Upper lobe of left lung (tissue), 6 donors: ENCODE measurements around the gene KLK6. TPM values are rescaled to one million over a fixed set of nuclear protein-coding genes. Genes with fewer than 3 reads are reported as not detected.

Experiments
- ATAC-seq, 2 donors: fragments of 200-7000 bp; cut with Tn5 transposase; one replicate each; pipeline ENCODE4 v1.9.1; 2022; ENCODE audit warnings: mild to moderate bottlenecking in 2 of 2, moderate library complexity in 2 of 2; ENCODE audit not compliant: low FRiP score in 2 of 2
- DNase-seq, 2 donors: peaks; one replicate each; pipeline ENCODE4 v3.0.0-alpha.2; 2019 to 2020
- H3K27ac ChIP-seq, 4 donors: fragments of 200-600 bp; sonication (generic); one replicate each; pipeline ENCODE4 v1.5.1; 2016 to 2019
- H3K27me3 ChIP-seq, 4 donors: fragments of 200-600 bp; sonication (generic); one replicate each; pipeline ENCODE4 v1.5.1; 2017 to 2019
- H3K36me3 ChIP-seq, 4 donors: fragments of 200-600 bp; sonication (generic); one replicate each; pipeline ENCODE4 v1.5.1; 2016 to 2019
- H3K4me1 ChIP-seq, 4 donors: fragments of 200-600 bp; sonication (generic); one replicate each; pipeline ENCODE4 v1.5.1; 2018 to 2019
- H3K4me3 ChIP-seq, 4 donors: fragments of 200-600 bp; sonication (generic); one replicate each; pipeline ENCODE4 v1.5.1; 2017 to 2019; ENCODE audit warnings: mild to moderate bottlenecking in 2 of 4, moderate library complexity in 1 of 4
- H3K9me3 ChIP-seq, 4 donors: fragments of 200-600 bp; sonication (generic); one replicate each; pipeline ENCODE4 v1.5.1; 2018 to 2019
- EP300 ChIP-seq, 4 donors: sonication (generic); formaldehyde crosslinking; IDR thresholded peaks; one replicate each; pipeline ENCODE4 v1.5.1; 2017; ENCODE audit warnings: antibody characterized with exemption in 4 of 4, control low read depth in 2 of 4
- POLR2A ChIP-seq, 4 donors: fragments of 450-650 bp; IDR thresholded peaks; one replicate each; pipeline ENCODE4 v1.5.1; 2016 to 2017; ENCODE audit warnings: antibody characterized with exemption in 4 of 4, mild to moderate bottlenecking in 2 of 4
- POLR2AphosphoS5 ChIP-seq, 2 donors: sonication (generic); formaldehyde crosslinking; IDR thresholded peaks; one replicate each; pipeline ENCODE4 v1.5.1; 2017; ENCODE audit warnings: antibody characterized with exemption in 2 of 2
- WGBS, 2 donors: methylation state at CpG; one replicate each; pipeline ENCODE4 v1.1.5; 2017 to 2018; 5-methylcytosine and 5-hydroxymethylcytosine counted together
- total RNA-seq, 6 donors: library from RNA; depleted of rRNA in 4 of 6; stranded (reverse); fragments of >200 nt in 4 of 6; gene quantifications; one replicate each; pipeline versions ENCODE4 v1.1.0 to v1.2.1, GENCODE V29; 2016 to 2021
- TF ChIP-seq, protein P1 (sequence below), 6 experiments: fragments of 450-650 bp in 4 of 6; fragments of 200-600 bp in 2 of 6; sonication (generic) in 2 of 6; IDR thresholded peaks; one replicate each; pipeline ENCODE4 v1.5.1; 2016 to 2019; ENCODE audit warnings: antibody characterized with exemption in 6 of 6
- donor health status: DM: no; HTN: no; CAD: no; lungs with moderate emphysema.
- donor health status: DM: no; HTN: yes; CAD: no; lungs with severe emphysema.

The KLK6 gene
- total RNA-seq, 6 donors from 2014 or later = not detected

DNA sequence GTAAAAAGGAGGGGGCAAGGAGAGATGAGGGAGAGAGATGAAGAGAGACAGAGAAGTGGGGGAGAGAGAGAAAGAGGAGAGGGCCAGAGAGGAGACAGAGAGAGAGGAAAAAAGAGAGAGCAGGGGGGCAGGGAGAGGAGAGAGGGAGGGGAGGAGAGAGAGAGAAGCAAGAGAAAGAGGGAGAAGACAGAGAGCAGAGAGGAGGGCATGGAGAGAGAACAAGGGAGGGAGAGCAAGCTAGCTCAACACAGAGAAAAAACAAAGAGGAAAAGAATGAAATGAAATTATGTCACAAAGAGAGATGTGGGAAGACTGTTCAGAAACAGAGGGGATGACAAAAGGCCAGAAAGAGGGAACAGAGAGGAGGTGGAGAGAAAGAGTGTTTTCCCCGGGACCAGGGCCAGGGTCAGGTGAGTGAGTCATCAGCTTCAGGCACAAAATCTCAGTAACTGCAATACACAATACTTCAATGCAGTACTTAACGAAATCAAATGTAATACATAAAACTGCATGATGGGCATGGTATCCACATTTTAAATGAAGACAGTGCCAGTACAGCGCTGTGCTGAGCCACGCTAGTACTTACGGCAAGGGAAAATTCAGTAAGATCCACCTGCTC is 9.5 kb upstream of the KLK6 start:
- Histone ChIP-seq H3K27ac (no peak overlapping the region), H3K4me1 (no peaks in the 10 kb centered on the region), H3K36me3 (no peaks in the 10 kb centered on the region), H3K9me3 (no peaks in the 10 kb centered on the region), H3K27me3 (no peaks in the 10 kb centered on the region), H3K4me3 (no peak overlapping the region)
- DNase-seq (no peak), ATAC-seq (no peak)
- WGBS, 2 donors = 73 to 74% methylated on average over 5 of the region's 5 CpGs
- TF ChIP-seq POLR2A (IDR thresholded peaks at IDR 0.05) (no peak), EP300 (IDR thresholded peaks at IDR 0.05) (no peak), POLR2AphosphoS5 (IDR thresholded peaks at IDR 0.05) (no peak)
- TF ChIP-seq, protein P1, sequence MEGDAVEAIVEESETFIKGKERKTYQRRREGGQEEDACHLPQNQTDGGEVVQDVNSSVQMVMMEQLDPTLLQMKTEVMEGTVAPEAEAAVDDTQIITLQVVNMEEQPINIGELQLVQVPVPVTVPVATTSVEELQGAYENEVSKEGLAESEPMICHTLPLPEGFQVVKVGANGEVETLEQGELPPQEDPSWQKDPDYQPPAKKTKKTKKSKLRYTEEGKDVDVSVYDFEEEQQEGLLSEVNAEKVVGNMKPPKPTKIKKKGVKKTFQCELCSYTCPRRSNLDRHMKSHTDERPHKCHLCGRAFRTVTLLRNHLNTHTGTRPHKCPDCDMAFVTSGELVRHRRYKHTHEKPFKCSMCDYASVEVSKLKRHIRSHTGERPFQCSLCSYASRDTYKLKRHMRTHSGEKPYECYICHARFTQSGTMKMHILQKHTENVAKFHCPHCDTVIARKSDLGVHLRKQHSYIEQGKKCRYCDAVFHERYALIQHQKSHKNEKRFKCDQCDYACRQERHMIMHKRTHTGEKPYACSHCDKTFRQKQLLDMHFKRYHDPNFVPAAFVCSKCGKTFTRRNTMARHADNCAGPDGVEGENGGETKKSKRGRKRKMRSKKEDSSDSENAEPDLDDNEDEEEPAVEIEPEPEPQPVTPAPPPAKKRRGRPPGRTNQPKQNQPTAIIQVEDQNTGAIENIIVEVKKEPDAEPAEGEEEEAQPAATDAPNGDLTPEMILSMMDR (IDR thresholded peaks at IDR 0.05) = no peak

DNA sequence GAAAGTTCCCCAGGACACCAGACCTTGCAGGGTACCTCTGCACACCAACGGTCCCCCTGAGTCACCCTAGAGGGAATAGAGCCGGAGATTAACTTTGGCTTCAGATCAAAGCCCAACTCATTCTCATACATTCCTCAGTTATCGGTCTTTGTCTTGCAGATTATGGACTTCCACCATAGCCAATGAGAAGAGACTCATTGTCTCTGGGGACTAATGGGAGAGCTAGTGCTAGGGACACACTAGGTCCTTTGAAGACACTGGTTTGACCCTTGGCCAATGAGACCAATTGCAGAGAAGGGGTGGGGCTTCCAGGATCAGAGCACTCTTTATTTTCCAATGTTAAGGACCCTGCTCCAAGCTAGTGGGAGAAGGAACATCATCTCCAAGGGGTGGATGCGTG is 8.2 kb upstream of the KLK6 start:
- ATAC-seq (no peak), DNase-seq (no peak)
- H3K9me3 ChIP-seq = no peaks in the 10 kb centered on the region
- no peaks in the 10 kb centered on the region for H3K4me1 ChIP-seq
- no peak overlapping the region for H3K27ac ChIP-seq
- WGBS, 2 donors = 76 to 78% methylated on average over 4 of the region's 4 CpGs
- no peaks in the 10 kb centered on the region for H3K36me3 ChIP-seq
- no peaks in the 10 kb centered on the region for H3K27me3 ChIP-seq
- no peak overlapping the region for H3K4me3 ChIP-seq
- TF ChIP-seq POLR2AphosphoS5 (IDR thresholded peaks at IDR 0.05) (no peak), POLR2A (IDR thresholded peaks at IDR 0.05) (no peak), EP300 (IDR thresholded peaks at IDR 0.05) (no peak)
- TF ChIP-seq, protein P1 (IDR thresholded peaks at IDR 0.05) = no peak

DNA sequence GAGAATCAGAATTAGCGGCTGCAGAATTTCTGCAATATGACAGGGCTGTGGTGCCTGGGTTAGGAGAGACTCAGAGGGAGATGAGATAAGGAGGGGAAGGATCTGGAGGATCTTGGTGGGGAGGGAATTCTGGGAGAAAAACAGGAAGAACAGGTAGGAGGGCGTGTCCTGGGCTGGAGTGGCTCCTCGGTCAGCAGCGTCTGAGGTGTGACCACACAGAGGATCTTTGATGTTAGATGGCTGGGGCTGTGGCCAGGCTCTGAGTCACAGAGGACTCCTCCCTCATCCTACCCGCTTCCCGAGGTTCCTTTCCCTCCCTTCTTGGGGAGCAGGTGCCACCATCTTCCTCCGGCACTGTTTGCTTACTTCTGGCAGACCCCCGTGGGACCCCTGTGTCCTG is 6.4 kb upstream of the KLK6 start:
- WGBS, 2 donors = 15 to 23% methylated on average over 8 of the region's 8 CpGs
- DNase-seq = peak in 1 of 2 donors; percentile 45
- peak in 1 of 2 donors; percentile 45 for ATAC-seq
- no peak overlapping the region for H3K4me3 ChIP-seq
- no peak for TF ChIP-seq EP300 (IDR thresholded peaks at IDR 0.05)
- no peak for TF ChIP-seq POLR2A (IDR thresholded peaks at IDR 0.05)
- no peak for TF ChIP-seq POLR2AphosphoS5 (IDR thresholded peaks at IDR 0.05)
- TF ChIP-seq, protein P1 (IDR thresholded peaks at IDR 0.05) = no peak
- no peaks in the 10 kb centered on the region for H3K27me3 ChIP-seq
- H3K36me3 ChIP-seq = no peaks in the 10 kb centered on the region
- no peaks in the 10 kb centered on the region for H3K9me3 ChIP-seq
- no peaks in the 10 kb centered on the region for H3K4me1 ChIP-seq
- H3K27ac ChIP-seq = no peak overlapping the region

DNA sequence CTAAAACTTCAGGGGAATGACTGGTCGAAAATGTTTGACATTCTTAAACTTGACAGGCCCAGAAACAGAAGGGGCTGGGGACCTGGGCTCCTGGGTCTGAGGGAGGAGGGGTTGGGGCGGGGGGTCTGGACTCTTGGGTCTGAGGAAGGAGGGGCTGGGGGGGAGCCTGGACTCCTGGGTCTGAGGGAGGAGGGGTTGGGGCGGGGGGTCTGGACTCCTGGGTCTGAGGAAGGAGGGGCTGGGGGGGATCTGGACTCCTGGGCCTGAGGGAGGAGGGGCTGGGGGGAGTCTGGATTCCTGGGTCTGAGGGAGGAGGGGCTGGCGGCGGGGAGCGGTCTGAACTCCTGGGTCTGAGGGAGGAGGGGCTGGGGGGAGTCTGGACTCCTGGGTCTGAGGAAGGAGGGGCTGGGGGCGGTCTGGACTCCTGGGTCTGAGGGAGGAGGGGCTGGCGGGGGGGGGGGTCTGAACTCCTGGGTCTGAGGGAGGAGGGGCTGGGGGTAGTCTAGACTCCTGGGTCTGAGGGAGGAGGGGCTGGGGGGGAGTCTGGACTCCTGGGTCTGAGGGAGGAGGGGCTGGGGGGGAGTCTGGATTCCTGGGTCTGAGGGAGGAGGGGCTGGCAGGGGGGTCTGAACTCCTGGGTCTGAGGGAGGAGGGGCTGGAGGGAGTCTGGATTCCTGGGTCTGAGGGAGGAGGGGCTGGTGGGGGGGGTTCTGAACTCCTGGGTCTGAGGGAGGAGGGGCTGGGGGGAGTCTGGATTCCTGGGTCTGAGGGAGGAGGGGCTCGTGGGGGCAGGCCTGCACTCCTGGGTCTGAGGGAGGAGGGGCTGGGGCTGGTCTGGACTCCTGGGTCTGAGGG is 5.5 kb upstream of the KLK6 start:
- DNase-seq = no peak
- Histone ChIP-seq H3K27ac (no peak overlapping the region), H3K27me3 (no peaks in the 10 kb centered on the region)

More for the DNA sequence above, 5.5 kb upstream of the KLK6 start:
- H3K4me3 ChIP-seq = no peak overlapping the region
- no peaks in the 10 kb centered on the region for H3K4me1 ChIP-seq
- no peaks in the 10 kb centered on the region for H3K9me3 ChIP-seq
- TF ChIP-seq POLR2AphosphoS5 (IDR thresholded peaks at IDR 0.05) (no peak), EP300 (IDR thresholded peaks at IDR 0.05) (no peak), POLR2A (IDR thresholded peaks at IDR 0.05) (no peak)
- TF ChIP-seq, protein P1 (IDR thresholded peaks at IDR 0.05) = no peak
- ATAC-seq = no peak
- no peaks in the 10 kb centered on the region for H3K36me3 ChIP-seq
- WGBS, 2 donors = 30 to 40% methylated on average over 1 to 2 of the region's 9 CpGs
